Mucosa of rectum (tissue), 2 donors: Measurements from ENCODE around the gene PPM1A.
A peak's percentile ranks its signal among the peaks of the same experiment; 100 is the strongest.

Experiments
- H3K27ac ChIP-seq, 2 donors: one replicate each; pipeline ENCODE4 v1.7.0; 2013; ENCODE audit warnings: inconsistent platforms in 2 of 2, low read depth in 2 of 2, low read length in 2 of 2
- H3K27me3 ChIP-seq, 2 donors: one replicate each; pipeline ENCODE4 v1.7.0; 2013; ENCODE audit warnings: low read length in 2 of 2; ENCODE audit not compliant: control insufficient read depth in 2 of 2, insufficient read depth in 2 of 2
- H3K36me3 ChIP-seq, 2 donors: one replicate each; pipeline ENCODE4 v1.7.0; 2013; ENCODE audit warnings: low read length in 2 of 2; ENCODE audit not compliant: control insufficient read depth in 2 of 2, insufficient read depth in 2 of 2
- H3K4me1 ChIP-seq, 2 donors: one replicate each; pipeline ENCODE4 v1.7.0; 2013; ENCODE audit warnings: low read length in 2 of 2, mild to moderate bottlenecking in 1 of 2; ENCODE audit not compliant: control insufficient read depth in 2 of 2, insufficient read depth in 2 of 2
- H3K4me3 ChIP-seq, 2 donors: one replicate each; pipeline ENCODE4 v1.7.0; 2013; ENCODE audit warnings: low read length in 2 of 2
- H3K9ac ChIP-seq, 2 donors: one replicate each; pipeline ENCODE4 v1.7.0; 2013; ENCODE audit warnings: low read length in 2 of 2, low read depth in 1 of 2, mild to moderate bottlenecking in 1 of 2
- H3K9me3 ChIP-seq, 2 donors: one replicate each; pipeline ENCODE4 v1.7.0; 2013; ENCODE audit warnings: low read length in 2 of 2; ENCODE audit not compliant: control insufficient read depth in 2 of 2
- donor health status: healthy.
- donor health status: Normal muscosa, but diverticular disease.

Gene PPM1A

GRCh38 chr14:60214003-60214402, 35.0 kb upstream of the PPM1A start:
- Histone ChIP-seq H3K4me3 (peak overlapping the region in 1 of 2 donors; percentile 2), H3K9ac (no peak overlapping the region), H3K27me3 (no peaks in the 10 kb centered on the region), H3K36me3 (no peaks in the 10 kb centered on the region), H3K27ac (peak overlapping the region; percentile 45 to 54), H3K9me3 (no peaks in the 10 kb centered on the region), H3K4me1 (peaks cover 7 to 14% of the 10 kb centered on the region in 2 donors)

GRCh38 chr14:60214415-60215126, 34.5 kb upstream of the PPM1A start:
- no peaks in the 10 kb centered on the region for H3K36me3 ChIP-seq
- no peak overlapping the region for H3K9ac ChIP-seq
- peak overlapping the region; percentile 45 to 54 for H3K27ac ChIP-seq
- H3K4me1 ChIP-seq, result peaks cover 7 to 14% of the 10 kb centered on the region in 2 donors
- H3K4me3 ChIP-seq, result peak overlapping the region in 1 of 2 donors; percentile 2
- no peaks in the 10 kb centered on the region for H3K27me3 ChIP-seq
- H3K9me3 ChIP-seq, result no peaks in the 10 kb centered on the region

GRCh38 chr14:60215127-60215444, 33.9 kb upstream of the PPM1A start:
- Histone ChIP-seq H3K4me1 (peaks cover 7 to 14% of the 10 kb centered on the region in 2 donors), H3K36me3 (no peaks in the 10 kb centered on the region), H3K27ac (peak overlapping the region; percentile 29), H3K9ac (no peak overlapping the region), H3K27me3 (no peaks in the 10 kb centered on the region), H3K4me3 (no peak overlapping the region), H3K9me3 (no peaks in the 10 kb centered on the region)

- Histone ChIP-seq H3K27me3 (no peaks in the 10 kb centered on the region), H3K9ac (no peak overlapping the region), H3K27ac (peak overlapping the region in 1 of 2 donors; percentile 29), H3K4me3 (no peak overlapping the region), H3K36me3 (no peaks in the 10 kb centered on the region), H3K9me3 (no peaks in the 10 kb centered on the region), H3K4me1 (peaks cover 7 to 14% of the 10 kb centered on the region in 2 donors)
Observed at GRCh38 chr14:60215520-60216420, 33.3 kb upstream of the PPM1A start.

- Histone ChIP-seq H3K4me1 (peaks cover 7 to 14% of the 10 kb centered on the region in 2 donors), H3K27me3 (no peaks in the 10 kb centered on the region), H3K9me3 (no peaks in the 10 kb centered on the region), H3K4me3 (no peak overlapping the region), H3K9ac (no peak overlapping the region), H3K27ac (no peak overlapping the region), H3K36me3 (no peaks in the 10 kb centered on the region)
Observed at GRCh38 chr14:60217713-60218112, 31.3 kb upstream of the PPM1A start.

- H3K9ac ChIP-seq, result no peak overlapping the region
- no peak overlapping the region for H3K27ac ChIP-seq
- no peak overlapping the region for H3K4me3 ChIP-seq
- H3K4me1 ChIP-seq, result peaks cover 4 to 5% of the 10 kb centered on the region in 2 donors
- H3K36me3 ChIP-seq, result no peaks in the 10 kb centered on the region
- no peaks in the 10 kb centered on the region for H3K27me3 ChIP-seq
- H3K9me3 ChIP-seq, result no peaks in the 10 kb centered on the region
Observed at GRCh38 chr14:60220084-60220483, 28.9 kb upstream of the PPM1A start.

- Histone ChIP-seq H3K9me3 (no peaks in the 10 kb centered on the region), H3K27me3 (no peaks in the 10 kb centered on the region), H3K4me3 (no peak overlapping the region), H3K4me1 (peaks cover 0 to 4% of the 10 kb centered on the region in 2 donors), H3K27ac (no peak overlapping the region), H3K9ac (no peak overlapping the region), H3K36me3 (no peaks in the 10 kb centered on the region)
Observed at GRCh38 chr14:60220917-60221316, 28.1 kb upstream of the PPM1A start.

- Histone ChIP-seq H3K4me3 (no peak overlapping the region), H3K36me3 (no peaks in the 10 kb centered on the region), H3K9me3 (no peaks in the 10 kb centered on the region), H3K27me3 (no peaks in the 10 kb centered on the region), H3K4me1 (no peaks in the 10 kb centered on the region), H3K9ac (no peak overlapping the region), H3K27ac (no peak overlapping the region)
Observed at GRCh38 chr14:60221457-60221856, 27.6 kb upstream of the PPM1A start.

GRCh38 chr14:60222820-60223219, 26.2 kb upstream of the PPM1A start:
- Histone ChIP-seq H3K27me3 (no peaks in the 10 kb centered on the region), H3K4me1 (no peaks in the 10 kb centered on the region), H3K9me3 (no peaks in the 10 kb centered on the region), H3K36me3 (no peaks in the 10 kb centered on the region), H3K4me3 (no peak overlapping the region), H3K9ac (no peak overlapping the region), H3K27ac (no peak overlapping the region)

- Histone ChIP-seq H3K27me3 (no peaks in the 10 kb centered on the region), H3K9ac (no peak overlapping the region), H3K27ac (no peak overlapping the region), H3K4me3 (no peak overlapping the region), H3K36me3 (no peaks in the 10 kb centered on the region), H3K4me1 (no peaks in the 10 kb centered on the region), H3K9me3 (no peaks in the 10 kb centered on the region)
Observed at GRCh38 chr14:60225265-60225664, 23.8 kb upstream of the PPM1A start.
